Stomach (tissue), 9 donors: ENCODE measurements around the gene FRMPD4. TPM values are rescaled to one million over a fixed set of nuclear protein-coding genes. Genes with fewer than 3 reads are reported as not detected.

Source experiments
- DNase-seq, 2 donors: peaks; one replicate each; pipeline versions ENCODE4 v3.0.0 to v3.0.0-alpha.2; 2013 to 2019
- H3K27ac ChIP-seq, 5 donors: fragments of 200-600 bp in 4 of 5; sonication (generic) in 4 of 5; one replicate each; pipeline ENCODE4 v1.5.1; 2013 to 2019; ENCODE audit warnings: mild to moderate bottlenecking in 1 of 5, moderate library complexity in 1 of 5
- H3K27me3 ChIP-seq, 3 donors: fragments of 200-600 bp; sonication (generic); one replicate each; pipeline ENCODE4 v1.5.1; 2017 to 2019; ENCODE audit warnings: mixed run types in 1 of 3
- H3K36me3 ChIP-seq, 4 donors: fragments of 200-600 bp; sonication (generic); 1 replicate in 3 of 4; 2 replicates in 1 of 4; pipeline ENCODE4 v1.5.1; 2016 to 2019
- H3K4me1 ChIP-seq, 4 donors: fragments of 200-600 bp; sonication (generic); one replicate each; pipeline ENCODE4 v1.5.1; 2016 to 2019
- H3K4me3 ChIP-seq, 4 donors: fragments of 200-600 bp; sonication (generic) in 3 of 4; one replicate each; pipeline ENCODE4 v1.5.1; 2016 to 2019; ENCODE audit warnings: mild to moderate bottlenecking in 1 of 4
- H3K9me3 ChIP-seq, 4 donors: fragments of 200-600 bp; sonication (generic); one replicate each; pipeline ENCODE4 v1.5.1; 2016 to 2019
- CTCF ChIP-seq, 7 experiments: fragments of 450-650 bp in 4 of 7; fragments of 200-600 bp in 3 of 7; sonication (generic) in 3 of 7; IDR thresholded peaks; one replicate each; pipeline ENCODE4 v1.5.1; 2016 to 2019; ENCODE audit warnings: antibody characterized with exemption in 7 of 7, control low read depth in 2 of 7, mild to moderate bottlenecking in 1 of 7
- EP300 ChIP-seq: sonication (generic); formaldehyde crosslinking; IDR thresholded peaks from one replicate; pipeline ENCODE4 v1.6.1; 2017; ENCODE audit warnings: antibody characterized with exemption
- POLR2A ChIP-seq, 4 donors: fragments of 450-650 bp; IDR thresholded peaks; one replicate each; pipeline ENCODE4 v1.6.1; 2016; ENCODE audit warnings: antibody characterized with exemption in 4 of 4, control low read depth in 2 of 4, mild to moderate bottlenecking in 1 of 4, moderate library complexity in 1 of 4
- POLR2AphosphoS5 ChIP-seq, 3 donors: sonication (generic); formaldehyde crosslinking; IDR thresholded peaks; one replicate each; pipeline ENCODE4 v1.6.1; 2016; ENCODE audit warnings: antibody characterized with exemption in 3 of 3
- WGBS, 5 donors: extraction: QIAGEN DNeasy Blood & Tissue Kit in 3 of 5; methylation state at CpG; one replicate each; pipeline versions ENCODE4 v1.1.5 to v1.1.7; 2013 to 2018; 5-methylcytosine and 5-hydroxymethylcytosine counted together
- intact Hi-C: fragments of 100-400 bp; cut with DNase I; formaldehyde crosslinking; loops from one replicate; pipeline ENCODE4 v1.15.1; 2023; ENCODE audit warnings: low total_unique reads
- polyA plus RNA-seq, 3 donors: library from polyadenylated mRNA; stranded (reverse); fragments of 200-250 nt; gene quantifications; one replicate each; pipeline ENCODE4 v1.2.3, GENCODE V29; 2013
- total RNA-seq, 5 donors: library from RNA; depleted of rRNA; stranded (reverse); fragments of >200 nt; gene quantifications; one replicate each; pipeline versions ENCODE4 v1.1.0 to v1.2.3, GENCODE V29; 2014 to 2016
- donor health status: healthy with polysubstance abuse.
- donor health status: Bipolar disorder and iron deficiency.
- donor health status: healthy.

Gene FRMPD4
- total and polyA plus RNA-seq, 8 donors, result 0.03 to 2.6 (median 0.55) TPM; not detected in 5

GRCh38 chrX:12329476-12329875 is 191.2 kb downstream of the FRMPD4 start:
- no peak for DNase-seq
- 42 to 74% (median 72%) methylated on average over 3 of the region's 3 CpGs for WGBS, 5 donors
- Histone ChIP-seq H3K9me3 (no peaks in the 10 kb centered on the region), H3K27me3 (no peaks in the 10 kb centered on the region), H3K4me3 (no peak overlapping the region), H3K4me1 (no peaks in the 10 kb centered on the region), H3K27ac (no peak overlapping the region), H3K36me3 (no peaks in the 10 kb centered on the region)
- no peak for TF ChIP-seq POLR2A (IDR thresholded peaks at IDR 0.05)
- no peak for TF ChIP-seq CTCF (IDR thresholded peaks at IDR 0.05)
- no peak for TF ChIP-seq EP300
- TF ChIP-seq POLR2AphosphoS5 (IDR thresholded peaks at IDR 0.05), result no peak
- intact Hi-C loops, result no loop called here

GRCh38 chrX:12330841-12331240 is 192.6 kb downstream of the FRMPD4 start:
- Histone ChIP-seq H3K4me3 (no peak overlapping the region), H3K4me1 (no peaks in the 10 kb centered on the region), H3K36me3 (no peaks in the 10 kb centered on the region), H3K27ac (no peak overlapping the region), H3K9me3 (no peaks in the 10 kb centered on the region), H3K27me3 (no peaks in the 10 kb centered on the region)
- no peak for DNase-seq
- TF ChIP-seq POLR2A (IDR thresholded peaks at IDR 0.05), result no peak
- TF ChIP-seq POLR2AphosphoS5 (IDR thresholded peaks at IDR 0.05), result no peak
- TF ChIP-seq EP300, result no peak
- TF ChIP-seq CTCF (IDR thresholded peaks at IDR 0.05), result no peak
- 60 to 85% (median 79%) methylated on average over 3 of the region's 3 CpGs for WGBS, 5 donors
- intact Hi-C loops, result no loop called here

GRCh38 chrX:12332786-12333347 is 194.6 kb downstream of the FRMPD4 start:
- Histone ChIP-seq H3K4me3 (no peak overlapping the region), H3K4me1 (no peaks in the 10 kb centered on the region), H3K9me3 (no peaks in the 10 kb centered on the region), H3K36me3 (no peaks in the 10 kb centered on the region), H3K27me3 (no peaks in the 10 kb centered on the region), H3K27ac (no peak overlapping the region)
- 54 to 70% (median 59%) methylated on average over 3 of the region's 3 CpGs for WGBS, 5 donors
- DNase-seq, result no peak
- intact Hi-C loops, result no loop called here
- TF ChIP-seq CTCF (IDR thresholded peaks at IDR 0.05) (no peak), POLR2A (IDR thresholded peaks at IDR 0.05) (no peak)

- no peak overlapping the region for H3K4me3 ChIP-seq
- TF ChIP-seq EP300 (no peak), CTCF (IDR thresholded peaks at IDR 0.05) (no peak), POLR2AphosphoS5 (IDR thresholded peaks at IDR 0.05) (no peak), POLR2A (IDR thresholded peaks at IDR 0.05) (no peak)
- DNase-seq, result no peak
- H3K27me3 ChIP-seq, result no peaks in the 10 kb centered on the region
- no peak overlapping the region for H3K27ac ChIP-seq
- no peaks in the 10 kb centered on the region for H3K9me3 ChIP-seq
- 70 to 80% (median 71%) methylated on average over 2 of the region's 2 CpGs for WGBS, 5 donors
- no peaks in the 10 kb centered on the region for H3K36me3 ChIP-seq
- no peaks in the 10 kb centered on the region for H3K4me1 ChIP-seq
- intact Hi-C loops, result no loop called here
These were observed 201.6 kb downstream of the FRMPD4 start for GRCh38 chrX:12339921-12340320.
